HG02840 (cell line): ENCODE data around the gene ERC2.

Experiments
- ATAC-seq: cut with Tn5 transposase; IDR thresholded peaks from one replicate; pipeline ENCODE4 v1.9.1; 2021; ENCODE audit warnings: mild to moderate bottlenecking, moderate library complexity, moderate number of reproducible peaks; ENCODE audit not compliant: unreplicated experiment, low FRiP score

The ERC2 gene

DNA sequence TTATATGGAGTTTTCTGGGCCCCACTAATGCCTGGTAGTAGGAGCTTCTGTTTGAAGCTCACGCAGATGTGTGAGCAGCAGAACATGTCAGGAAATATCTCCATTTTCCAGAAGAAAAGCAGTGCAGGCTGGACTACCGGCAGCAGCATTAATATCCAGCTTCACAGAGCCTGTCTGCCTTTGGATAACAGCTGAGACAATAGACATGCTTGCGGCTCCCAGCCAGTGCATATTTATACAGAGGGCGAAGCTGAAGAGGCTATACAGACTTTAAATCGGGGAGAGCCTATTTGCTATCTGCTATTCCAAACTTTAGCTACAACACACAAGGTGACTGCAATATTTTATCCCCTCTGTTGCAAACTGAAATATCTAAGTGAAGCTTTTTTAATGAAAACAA is 731.1 kb downstream of the ERC2 start:
- ATAC-seq = no peak

DNA sequence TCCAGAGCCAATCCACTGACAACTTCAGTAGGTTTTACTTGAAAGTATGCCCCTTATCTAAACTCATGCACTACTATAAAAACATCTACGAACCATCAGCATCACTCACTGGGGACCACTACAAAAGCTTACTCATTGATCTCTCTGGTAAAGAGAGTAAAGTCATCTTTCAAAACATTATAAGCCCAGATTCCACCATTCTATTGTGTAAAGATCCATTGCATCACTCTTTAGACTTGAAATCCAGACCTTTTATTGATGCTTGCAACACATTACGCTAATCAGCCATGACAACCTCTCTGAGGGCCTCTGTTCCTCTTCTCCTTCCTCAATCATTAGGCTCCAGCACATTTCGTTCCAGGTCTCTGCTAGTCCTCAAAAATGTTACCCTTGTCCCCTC is 732.3 kb downstream of the ERC2 start:
- no peak for ATAC-seq

DNA sequence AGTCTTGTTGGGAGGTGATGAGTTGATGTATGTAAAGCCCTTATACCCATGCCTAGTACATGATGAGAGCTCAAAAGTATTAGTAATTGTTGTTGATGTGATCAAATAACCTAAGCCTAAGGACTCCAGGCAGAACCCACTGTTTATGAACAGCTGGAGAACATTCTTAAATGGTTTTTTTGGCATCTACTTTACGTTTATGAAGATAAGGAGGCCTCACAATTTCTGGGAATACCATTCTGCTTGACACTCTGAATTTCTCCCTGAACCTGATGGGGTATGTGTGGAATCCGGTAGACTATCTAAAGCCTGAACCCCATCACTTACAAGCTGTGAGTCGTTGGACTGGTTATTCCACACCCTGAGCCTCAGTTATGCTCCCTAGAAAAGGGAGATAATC is 736.5 kb downstream of the ERC2 start:
- ATAC-seq = no peak

DNA sequence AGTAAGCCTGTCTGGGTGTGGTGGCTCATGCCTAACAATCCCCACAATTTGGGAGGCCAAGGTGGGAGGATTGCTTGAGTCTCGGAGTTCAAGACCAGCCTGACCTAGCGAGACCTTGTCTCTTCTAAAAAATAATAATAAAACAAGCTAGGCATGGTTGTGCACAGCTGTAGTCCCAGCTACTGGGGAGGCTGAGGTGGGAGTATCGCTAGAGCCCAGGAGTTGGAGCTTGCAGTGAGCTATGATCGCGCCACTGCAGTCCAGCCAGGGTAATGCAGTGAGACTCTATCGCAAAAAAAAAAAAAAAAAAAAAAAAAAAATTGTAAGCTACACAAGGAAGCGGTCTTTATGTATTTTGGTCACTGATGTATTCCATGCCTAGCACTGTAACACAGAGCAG is 738.7 kb downstream of the ERC2 start:
- no peak for ATAC-seq

DNA sequence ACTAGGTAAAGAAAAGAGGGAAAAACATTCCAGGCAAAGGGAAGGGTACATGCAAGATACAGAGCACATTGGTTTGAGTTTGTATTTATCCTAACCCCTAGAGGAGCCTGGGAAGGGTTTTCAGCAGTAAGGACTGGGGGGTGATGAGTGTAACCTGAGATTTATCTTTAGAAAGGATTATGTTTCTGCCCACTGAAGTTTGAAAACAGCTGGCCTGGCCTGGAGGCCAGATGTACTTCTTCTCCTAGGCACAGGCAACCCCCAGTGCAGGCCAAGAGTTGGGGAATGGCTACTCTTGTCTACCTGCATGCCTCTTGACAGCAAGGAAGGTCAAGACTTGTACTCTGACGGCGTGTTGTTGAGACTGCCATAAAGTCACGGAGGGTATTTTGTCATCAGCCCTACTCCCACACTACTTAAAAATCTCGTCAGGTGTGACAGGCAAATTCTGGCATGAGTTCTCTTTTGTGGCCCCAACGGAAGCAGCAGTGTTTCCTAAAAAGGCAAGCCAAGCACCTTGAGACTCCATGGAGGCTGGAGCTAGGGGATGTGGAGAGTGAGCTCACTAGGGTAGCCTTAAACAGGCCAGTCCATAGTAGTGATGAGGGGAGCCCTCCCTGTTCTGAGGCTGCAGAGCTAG is 739.7 kb downstream of the ERC2 start:
- no peak for ATAC-seq

DNA sequence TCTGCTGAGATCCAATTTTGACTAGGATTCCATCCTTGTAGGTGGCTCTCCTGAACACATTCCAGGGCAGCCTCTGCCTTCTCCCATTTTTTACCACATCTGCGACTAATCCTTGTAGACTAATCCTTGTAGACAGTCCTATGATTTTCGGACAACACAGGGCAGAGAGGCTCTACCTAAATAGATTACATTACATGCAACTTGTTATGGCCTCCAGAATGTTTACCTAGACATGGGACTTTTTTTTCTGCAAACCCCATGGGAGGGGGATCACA is 741.8 kb downstream of the ERC2 start:
- no peak for ATAC-seq

DNA sequence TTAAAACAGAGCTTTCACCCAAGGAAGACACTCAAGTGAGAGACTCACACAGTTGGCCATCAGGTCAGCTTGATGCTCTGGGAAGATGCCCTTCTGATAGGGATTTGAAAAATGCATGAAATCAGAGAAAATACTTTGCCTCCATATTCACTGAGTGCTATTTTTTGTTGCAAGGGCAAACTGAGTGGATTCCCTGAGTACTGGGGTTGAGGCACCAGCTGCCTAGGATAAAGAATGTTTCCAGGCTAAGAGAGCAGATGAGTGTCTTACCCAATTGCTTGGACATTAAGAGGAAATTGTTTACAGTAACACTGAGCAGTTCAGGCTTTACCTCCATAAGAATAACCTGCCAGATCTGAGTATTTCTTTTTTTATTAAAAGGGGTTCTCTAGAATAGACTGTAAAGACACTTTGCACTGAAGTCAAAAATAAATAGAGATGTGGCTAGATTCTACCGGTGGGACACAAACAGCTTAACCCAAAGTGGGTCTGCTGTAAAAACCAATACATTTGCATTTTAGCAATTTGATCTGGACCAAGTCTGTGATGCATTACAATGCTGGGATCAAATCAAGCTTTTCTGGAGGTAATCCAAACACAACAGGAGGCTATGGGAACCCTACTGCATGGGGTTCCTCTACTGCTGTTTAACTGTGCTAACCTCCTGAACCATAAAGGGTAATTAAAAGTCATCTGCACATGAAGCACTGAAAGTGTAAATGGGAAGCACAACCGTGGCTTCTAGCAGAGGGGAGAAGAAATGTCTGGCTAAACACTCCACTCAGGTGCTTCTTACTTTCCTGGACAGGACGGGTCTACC is 742.4 kb downstream of the ERC2 start:
- ATAC-seq = no peak

DNA sequence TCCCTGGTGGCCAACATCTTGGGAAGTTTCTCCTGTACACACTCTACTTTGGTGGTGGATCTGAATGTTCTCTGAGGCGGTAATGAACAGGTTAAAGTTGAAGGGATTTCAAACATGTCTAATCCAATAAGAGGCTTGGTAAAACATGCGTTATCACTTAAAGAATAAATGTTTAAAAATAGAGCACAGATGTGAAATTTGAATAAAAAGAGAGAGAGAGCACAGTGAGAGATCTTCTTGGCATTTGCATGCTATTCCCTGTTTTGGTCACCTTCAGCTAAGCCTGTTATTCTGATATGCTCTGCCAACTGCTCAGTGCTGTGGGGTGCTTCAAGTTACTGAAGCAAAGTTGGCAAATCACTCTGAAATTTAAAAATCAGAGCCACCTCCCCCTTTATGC is 743.4 kb downstream of the ERC2 start:
- ATAC-seq = no peak

DNA sequence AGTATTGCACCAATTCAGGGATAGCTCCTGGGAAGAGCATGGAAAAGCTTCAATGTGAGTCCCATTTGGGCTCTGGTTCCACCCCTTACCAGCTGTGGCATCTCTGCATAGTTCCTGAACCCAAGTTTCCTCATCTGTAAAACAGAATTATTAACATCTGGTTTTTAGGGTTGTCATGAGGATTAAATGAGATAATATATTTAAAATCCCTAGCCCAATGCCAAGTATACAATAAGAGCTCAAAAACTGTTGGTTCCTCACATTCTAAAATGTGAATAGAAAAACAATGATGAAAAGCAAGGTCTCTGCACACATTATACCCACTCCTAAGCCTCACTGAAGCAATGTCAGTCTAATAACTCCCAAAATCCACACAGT is 743.9 kb downstream of the ERC2 start:
- no peak for ATAC-seq

DNA sequence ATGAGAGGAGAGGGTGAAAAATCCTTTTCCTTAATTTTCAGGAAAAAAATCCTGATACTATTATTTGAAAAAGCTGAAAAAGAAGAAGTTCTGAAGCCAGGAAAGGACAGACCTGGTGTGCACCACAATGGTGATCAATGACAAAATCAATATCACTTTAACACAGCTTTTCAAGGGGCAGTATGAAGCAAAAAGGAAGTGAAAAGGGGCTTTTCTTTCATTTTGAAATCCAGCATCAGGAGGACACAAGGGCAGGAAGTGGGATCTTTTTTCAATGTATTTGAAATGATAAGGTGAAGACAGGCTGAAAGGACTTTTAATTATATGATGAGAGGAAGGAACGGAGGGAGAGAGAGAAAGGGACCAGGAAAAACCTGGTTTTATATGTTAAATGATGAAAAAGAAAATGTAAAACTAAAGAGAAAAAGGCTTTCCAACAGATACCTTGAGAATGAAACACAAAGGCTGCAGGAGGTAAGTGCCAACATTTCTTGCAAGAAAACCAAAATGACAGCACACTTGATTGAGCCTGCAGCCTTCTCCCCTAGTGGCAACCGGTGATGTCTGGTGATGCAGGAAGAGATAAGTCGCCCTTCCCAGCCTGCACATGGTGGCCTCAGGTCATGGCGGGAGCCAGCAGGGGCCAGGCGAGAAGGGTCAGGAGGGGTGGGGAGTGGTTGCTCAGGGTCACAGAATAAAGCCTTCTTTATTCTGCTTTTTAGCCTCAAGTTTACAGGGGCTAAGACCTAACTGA is 744.4 kb downstream of the ERC2 start:
- no peak for ATAC-seq

DNA sequence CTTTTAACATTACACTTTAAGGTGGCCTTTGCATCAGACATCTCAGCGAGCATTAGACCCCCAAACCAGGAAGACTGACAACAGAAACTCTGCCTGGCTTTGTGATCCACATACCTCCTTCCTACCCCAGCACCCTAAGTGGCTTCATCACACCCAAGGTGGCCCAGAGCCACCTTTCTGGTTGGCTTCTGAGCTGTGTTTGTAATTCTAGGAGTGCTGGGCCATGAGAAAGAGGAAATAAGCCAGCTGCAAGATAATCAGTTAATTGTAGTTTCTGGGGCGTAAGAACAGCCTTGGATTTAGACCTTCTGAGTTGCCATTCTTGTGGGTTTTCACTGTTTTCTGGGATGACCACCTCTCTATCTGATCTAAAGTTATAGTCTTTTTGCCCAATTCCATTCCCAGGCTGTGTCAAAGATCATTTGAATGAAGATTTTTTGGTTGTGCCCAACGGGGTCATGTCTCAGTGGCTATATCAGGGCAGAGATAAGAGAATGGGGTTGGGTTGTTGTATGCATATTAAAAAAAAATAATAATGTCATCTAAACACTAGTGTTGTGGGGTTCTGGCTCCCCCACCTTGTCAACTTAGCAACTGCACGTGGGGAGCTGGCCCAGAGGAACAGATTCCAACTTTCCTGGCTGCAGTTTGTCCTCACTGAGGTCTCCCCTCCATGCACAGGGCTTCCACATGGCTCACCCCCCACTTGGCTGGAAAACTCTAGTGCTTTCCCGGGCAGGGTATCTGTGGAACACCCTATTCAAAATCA is 746.4 kb downstream of the ERC2 start:
- ATAC-seq = no peak

DNA sequence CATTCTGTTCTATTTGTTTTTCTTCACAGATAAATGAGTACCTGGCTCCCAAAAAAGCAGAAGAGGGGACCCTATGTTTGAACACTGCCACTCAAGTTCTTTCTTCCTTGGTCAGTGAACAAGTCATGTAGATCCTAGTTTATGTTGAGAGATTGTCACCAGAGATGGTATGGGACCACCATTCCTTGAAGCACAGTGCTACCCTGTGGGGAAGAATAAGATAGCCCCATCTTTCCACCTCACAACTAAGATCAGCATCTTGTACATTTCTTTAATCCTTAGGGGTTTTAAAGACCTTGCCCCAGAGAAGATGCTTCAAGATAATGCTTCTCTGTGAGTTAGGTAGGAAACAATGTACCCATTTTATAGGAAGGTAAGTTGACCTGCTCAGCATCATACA is 747.7 kb downstream of the ERC2 start:
- ATAC-seq = no peak

DNA sequence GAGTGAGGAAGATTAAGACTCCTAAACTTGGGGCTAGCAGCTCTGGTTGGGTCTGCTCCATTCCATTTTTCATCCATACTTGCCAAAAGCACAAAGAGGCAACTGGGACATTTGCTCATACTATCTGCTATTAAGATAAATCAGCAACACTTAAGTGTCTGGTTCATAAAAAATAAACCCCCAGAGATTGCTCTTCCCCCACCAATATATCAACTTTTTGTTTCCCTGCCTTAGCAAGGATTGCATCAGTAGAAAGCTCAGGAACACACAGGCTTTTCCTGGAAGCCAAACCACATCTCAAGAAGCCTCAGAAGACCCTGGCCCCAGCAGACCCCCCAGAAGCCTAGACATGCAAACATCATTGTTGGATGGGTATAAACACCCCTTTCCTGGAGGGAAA is 748.8 kb downstream of the ERC2 start:
- ATAC-seq = no peak

DNA sequence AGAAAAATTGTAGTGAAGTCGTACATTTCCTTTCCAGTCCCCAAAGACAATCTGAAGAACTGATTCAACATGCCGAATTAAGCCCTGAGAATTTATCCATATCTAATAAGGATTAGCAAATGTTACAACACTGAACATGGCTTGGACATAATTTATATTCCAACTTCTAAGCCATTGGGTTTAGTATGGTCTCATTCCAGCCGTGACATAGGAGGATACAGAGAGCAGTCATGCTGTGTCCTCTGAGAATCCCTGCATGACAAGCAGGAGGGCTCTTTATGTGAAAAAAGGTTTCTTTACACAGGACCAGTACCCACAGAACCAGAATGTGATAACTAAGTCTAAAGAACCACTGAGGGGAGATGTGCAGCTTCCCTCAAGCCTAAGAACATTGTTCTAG is 749.3 kb downstream of the ERC2 start:
- ATAC-seq = no peak

DNA sequence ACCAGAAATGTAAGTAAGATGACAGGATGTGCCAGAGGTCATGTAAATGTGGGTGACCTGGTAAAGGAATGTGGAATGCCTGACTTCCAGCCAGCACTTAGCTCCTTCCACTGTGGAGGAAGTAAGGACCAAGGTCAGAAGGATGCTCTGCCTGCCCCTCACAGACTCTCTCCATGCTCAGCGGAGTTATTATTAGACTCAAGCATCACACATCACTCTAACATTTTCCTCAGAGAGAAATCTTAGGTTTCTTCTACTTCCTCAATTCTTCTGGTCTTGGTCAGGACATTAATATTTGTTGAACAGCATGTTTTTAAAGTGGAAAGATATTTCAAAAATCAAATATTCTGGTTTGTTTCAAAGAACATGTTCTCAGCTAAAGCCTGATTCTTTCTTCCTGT is 749.7 kb downstream of the ERC2 start:
- no peak for ATAC-seq

DNA sequence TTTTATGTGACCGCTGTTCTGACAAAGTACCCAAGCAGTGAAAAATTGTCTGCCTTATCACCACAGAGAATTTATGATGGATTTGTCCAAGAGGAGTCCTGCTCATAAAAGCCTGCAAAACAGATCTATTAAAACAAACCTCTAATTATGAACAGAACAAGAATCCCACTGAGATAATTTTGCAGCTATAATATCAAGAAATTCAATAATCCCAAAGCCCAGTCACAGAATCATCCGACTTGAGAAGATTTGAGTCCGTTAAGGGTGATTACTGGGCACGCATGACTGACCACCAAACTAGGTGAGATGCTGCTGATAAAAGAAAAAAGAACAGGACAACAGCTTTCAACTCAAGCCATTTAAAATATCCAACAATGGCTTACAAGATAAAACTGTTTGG is 750.2 kb downstream of the ERC2 start:
- no peak for ATAC-seq

DNA sequence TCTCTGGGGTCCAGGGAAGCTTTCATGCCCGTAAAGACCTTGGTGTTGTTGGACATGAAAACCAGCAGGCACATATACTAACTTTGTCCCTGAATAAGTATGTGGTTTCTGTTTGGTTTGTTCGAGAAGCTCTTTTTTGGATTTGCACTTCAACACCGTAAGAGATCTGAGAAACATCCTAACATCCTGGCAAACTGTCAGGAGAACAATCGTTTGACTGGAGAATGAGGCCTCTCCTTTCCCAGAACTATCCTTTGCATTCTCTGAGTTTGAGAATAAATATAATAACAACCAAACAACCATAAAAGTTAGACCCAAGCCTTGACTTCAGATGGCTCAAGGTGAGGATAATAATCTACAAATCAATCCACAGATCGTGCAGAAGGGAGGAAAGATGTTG is 750.8 kb downstream of the ERC2 start:
- ATAC-seq = no peak

DNA sequence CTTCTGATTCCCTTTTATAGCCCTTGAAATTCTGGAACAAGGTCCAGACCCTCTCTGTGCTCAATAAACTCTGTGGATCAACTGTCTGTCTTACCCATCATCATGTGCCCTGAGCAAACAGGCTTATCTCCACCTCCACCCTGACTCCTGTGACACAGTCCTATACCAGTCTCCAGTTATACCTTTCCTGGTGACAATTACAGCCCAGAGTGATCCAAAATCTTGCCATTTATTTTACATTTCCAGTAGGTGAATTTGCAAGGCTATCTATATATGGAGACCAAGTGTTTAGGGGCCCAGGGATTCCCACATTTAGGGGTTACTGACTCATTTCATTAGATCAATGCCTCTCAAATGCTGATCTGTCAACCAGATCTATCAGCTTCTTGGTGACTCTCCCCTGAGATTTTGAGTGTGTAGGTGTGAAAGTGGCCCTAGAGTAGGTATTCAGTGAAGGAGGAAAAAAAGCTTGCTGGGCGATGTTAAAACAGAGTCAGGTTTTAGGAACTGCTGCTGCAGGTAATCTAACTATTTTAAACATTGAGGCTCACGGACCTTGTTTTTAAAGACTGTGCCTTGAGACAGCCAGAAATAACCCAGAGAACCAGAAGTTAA is 751.5 kb downstream of the ERC2 start:
- ATAC-seq = no peak

DNA sequence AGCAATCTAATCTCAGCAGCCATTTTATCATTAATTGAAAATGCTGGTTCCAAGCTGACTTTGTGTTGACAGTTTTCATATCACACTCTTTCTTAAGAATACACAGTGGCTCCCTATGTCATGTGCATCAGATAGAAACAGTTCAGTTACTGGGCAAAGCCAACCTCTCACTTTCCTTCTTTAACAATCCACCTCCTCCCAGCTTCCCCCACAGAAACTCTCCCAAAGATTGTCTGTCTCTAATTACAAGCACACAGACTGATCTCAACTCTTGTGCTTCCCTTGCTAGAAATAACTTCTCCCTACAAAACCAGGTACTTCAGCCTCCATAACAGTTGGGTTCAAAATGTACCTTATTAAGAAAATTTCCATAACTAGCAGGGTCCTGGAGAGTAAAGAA is 752.2 kb downstream of the ERC2 start:
- ATAC-seq = no peak

DNA sequence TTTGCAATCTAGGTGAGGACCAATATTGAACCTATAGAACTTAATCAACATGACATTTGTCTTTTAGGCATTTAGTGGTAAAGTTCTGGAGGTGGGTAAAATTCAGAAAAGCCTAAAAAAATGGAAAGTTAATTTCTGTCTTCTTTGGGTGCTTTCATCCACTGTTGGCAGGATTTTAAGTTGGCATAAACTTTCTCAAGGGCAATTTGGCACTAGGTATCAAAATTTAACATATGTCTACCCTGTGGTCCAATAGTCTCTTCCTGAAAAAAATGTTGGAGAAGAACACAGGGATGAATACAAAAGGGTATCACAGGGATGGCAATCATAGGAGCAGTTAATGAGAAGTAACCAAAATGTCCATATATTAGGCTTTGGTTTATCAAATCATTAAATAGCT is 754.2 kb downstream of the ERC2 start:
- no peak for ATAC-seq

DNA sequence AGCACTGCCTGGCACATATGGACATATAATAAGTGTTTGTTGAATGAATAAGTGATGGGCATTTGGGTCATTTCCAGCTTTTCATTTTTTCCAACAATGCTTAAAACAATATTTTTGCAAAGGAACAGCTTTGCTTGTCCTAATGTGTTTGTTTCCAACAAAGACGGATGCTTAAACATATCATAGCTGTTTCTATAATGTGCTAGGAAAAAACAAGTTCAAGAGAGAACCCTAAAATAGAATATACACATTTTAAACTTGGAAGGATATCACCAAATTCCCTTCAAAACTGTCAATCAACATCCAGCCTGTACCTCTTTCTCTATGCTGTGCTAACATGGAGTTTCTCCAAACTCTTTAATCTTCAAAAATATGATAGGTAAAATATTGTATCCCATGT is 756.6 kb downstream of the ERC2 start:
- ATAC-seq = no peak
